ENCODE data around the gene REM1.
A peak's percentile ranks its signal among the peaks of the same experiment; 100 is the strongest.
"Not testable (repeated sequence)": the region's sequence is repeated elsewhere in the genome, so short reads cannot be mapped to it uniquely, and the experiment has no call there.

The REM1 gene

GRCh38 chr20:31449511-31450414 is 25.3 kb upstream of the REM1 start:
- TF ChIP-seq, protein P1, sequence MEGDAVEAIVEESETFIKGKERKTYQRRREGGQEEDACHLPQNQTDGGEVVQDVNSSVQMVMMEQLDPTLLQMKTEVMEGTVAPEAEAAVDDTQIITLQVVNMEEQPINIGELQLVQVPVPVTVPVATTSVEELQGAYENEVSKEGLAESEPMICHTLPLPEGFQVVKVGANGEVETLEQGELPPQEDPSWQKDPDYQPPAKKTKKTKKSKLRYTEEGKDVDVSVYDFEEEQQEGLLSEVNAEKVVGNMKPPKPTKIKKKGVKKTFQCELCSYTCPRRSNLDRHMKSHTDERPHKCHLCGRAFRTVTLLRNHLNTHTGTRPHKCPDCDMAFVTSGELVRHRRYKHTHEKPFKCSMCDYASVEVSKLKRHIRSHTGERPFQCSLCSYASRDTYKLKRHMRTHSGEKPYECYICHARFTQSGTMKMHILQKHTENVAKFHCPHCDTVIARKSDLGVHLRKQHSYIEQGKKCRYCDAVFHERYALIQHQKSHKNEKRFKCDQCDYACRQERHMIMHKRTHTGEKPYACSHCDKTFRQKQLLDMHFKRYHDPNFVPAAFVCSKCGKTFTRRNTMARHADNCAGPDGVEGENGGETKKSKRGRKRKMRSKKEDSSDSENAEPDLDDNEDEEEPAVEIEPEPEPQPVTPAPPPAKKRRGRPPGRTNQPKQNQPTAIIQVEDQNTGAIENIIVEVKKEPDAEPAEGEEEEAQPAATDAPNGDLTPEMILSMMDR (conservative IDR thresholded peaks at IDR 0.05; ENCODE audit: low read depth, low read length) = no peak
- H3K4me3 ChIP-seq (ENCODE audit: low read depth, low read length) = no peak overlapping the region
- DNase-seq (ENCODE audit: low read depth) = no peak

DNA sequence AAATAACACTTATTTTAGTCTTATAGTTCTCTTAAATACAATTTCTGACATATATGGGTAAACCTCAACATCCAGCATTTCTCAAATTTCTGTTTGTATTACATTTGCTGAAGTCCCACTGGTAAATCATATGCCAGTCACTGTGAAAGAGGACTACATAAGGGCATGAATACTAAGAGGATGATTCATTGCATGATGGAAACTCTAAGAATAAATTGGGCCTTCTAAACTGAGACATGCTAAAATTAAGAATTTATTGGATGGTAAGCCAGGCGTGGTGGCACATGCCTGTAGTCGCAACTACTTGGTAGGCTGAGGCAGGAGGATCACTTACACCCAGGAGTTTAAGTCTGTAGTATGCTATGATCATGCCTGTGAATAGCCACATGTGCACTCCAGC is 22.5 kb upstream of the REM1 start:
- DNase-seq (ENCODE audit: low read depth) = no peak
- H3K4me3 ChIP-seq (ENCODE audit: low read depth, low read length) = no peak overlapping the region
- TF ChIP-seq, protein P1 (conservative IDR thresholded peaks at IDR 0.05; ENCODE audit: low read depth, low read length) = no peak

DNA sequence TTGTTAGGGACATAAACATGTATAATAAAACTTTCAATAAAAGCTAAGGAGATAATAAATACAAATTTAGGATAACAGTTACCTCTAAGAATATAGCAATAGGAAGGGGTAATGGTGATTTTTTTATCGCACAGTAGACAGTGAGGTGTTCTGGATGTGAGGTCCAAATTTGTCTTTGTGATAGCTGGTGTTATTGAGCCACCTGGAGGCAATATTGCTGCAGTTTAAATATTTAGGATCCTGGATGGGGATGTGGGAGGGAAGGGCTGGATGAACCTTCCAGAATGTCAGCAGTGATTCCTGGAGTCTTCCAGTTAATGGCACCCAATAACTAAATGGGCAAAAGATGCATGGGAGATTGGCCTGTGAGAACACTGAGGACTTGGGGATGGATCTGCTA is 20.7 kb upstream of the REM1 start:
- DNase-seq (ENCODE audit: low read depth) = no peak
- H3K4me3 ChIP-seq (ENCODE audit: low read depth, low read length) = no peak overlapping the region
- TF ChIP-seq, protein P1 (conservative IDR thresholded peaks at IDR 0.05; ENCODE audit: low read depth, low read length) = no peak

DNA sequence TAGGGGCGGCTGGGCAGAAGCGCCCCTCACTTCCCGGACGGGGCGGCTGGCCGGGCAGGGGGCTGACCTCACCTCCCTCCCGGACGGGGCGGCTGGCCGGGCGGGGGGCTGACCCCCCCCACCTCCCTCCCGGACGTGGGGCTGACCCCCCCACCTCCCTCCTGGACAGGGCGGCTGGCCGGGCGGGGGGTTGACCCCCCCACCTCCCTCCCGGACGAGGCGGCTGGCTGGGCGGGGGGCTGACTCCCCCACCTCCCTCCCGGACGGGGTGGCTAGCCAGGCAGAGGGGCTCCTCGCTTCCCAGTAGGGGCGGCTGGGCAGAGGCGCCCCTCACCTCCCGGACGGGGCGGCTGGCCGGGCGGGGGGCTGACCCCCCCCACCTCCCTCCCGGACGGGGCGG is 4.1 kb upstream of the REM1 start:
- DNase-seq (ENCODE audit: low read depth); H3K4me3 ChIP-seq (ENCODE audit: low read depth, low read length): not testable (repeated sequence)

DNA sequence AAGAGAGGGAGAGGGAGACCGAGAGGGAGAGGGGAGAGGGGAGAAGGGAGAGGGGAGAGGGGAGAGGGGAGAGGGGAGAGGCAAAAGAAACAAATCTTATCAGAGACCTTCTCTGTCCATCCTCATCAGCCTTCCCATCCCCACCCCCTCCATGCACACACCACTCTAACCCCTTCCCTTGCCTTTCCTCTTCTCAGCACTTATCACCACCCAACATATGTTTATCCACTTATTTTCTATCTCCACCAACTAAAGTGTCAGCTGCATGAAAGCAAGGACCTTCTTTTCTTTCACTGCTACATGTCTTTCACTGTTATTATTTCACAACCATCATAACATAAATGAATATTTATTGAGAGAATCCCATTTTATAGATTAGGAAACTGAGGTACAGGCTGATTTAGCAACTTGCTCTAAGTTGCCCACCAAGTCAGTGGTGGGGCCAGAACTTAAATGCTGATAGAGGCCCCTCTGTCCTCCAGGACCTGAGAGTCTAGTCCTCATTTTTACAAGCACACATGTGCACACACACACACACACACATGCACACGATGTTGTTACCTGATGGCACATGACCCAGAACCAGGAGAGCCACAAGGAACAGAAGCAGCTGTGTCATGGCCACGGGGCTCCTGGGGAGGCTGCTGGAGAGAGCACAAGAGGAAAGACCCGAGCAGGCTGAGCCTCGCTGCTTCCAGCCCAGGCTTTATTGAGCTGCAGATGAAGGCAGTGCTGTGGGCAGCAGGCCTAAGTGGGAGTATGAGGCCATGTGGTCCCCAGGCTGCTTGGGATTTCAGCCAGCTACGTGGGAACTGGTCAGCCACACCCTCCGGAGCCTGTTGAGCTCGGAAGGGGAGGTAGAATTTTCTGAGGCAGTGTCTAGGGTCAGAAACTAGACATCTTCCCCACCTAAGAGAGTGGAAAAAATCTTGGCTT is 2.4 kb upstream of the REM1 start:
- peak; percentile 4 for DNase-seq (ENCODE audit: low read depth)
- TF ChIP-seq, protein P1 (conservative IDR thresholded peaks at IDR 0.05; ENCODE audit: low read depth, low read length) = no peak
- H3K4me3 ChIP-seq (ENCODE audit: low read depth, low read length) = no peak overlapping the region

DNA sequence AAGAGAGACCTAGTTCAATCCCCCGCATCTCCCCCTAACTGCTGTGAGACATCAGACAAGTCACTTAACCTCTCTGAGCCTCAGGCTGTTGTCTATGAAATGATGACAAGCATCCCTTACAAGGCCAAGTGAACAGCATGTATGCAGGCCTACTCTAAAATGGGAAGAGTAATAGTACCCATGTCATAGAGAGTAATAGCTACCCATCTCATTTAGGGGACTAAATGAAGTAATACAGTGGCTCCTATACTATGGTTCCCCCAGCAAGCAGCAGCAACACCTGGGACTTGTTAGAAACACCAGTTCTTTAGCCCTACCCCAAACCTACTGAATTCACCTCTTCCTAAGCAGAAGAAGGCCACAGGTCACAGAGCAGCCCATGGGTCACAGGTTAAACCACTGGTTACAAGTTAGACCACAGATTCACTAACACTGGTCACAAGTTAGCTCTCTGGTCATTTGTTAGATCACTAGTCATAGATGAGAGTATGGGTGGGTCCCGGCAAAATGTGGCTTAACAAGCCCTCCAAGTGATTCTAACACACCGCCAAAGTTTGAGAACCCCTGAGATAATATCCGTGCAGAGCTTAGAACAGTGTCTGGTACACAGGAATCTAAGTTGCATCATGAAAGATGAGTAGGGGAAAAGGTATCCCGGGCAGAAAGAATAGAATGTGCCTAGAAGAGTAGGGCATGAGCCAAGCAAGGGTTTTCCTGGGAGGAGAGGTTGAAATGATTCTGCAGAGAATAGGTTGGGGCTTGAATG is 1.6 kb upstream of the REM1 start:
- no peak overlapping the region for H3K4me3 ChIP-seq (ENCODE audit: low read depth, low read length)
- TF ChIP-seq, protein P1 (conservative IDR thresholded peaks at IDR 0.05; ENCODE audit: low read depth, low read length) = no peak
- peak; percentile 8 for DNase-seq (ENCODE audit: low read depth)

DNA sequence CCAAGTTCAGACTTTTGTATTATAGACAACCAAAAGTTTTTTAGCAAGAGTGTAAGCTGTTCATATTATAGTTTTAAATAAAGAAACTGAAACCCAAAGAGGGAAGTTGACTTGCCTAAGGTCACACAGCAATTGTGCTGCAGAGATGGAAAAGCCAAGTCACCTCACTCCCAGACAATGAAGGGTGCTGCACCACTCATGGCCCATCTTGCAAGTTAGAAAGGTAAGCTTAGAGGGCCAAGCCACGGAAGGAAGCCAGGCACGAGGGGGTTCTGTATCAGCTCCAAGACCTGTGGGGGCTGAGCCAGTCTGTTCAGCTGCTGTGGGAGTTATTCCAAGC is 1.0 kb upstream of the REM1 start:
- H3K4me3 ChIP-seq (ENCODE audit: low read depth, low read length) = no peak overlapping the region
- no peak for DNase-seq (ENCODE audit: low read depth)
- TF ChIP-seq, protein P1 (conservative IDR thresholded peaks at IDR 0.05; ENCODE audit: low read depth, low read length) = no peak
